OCI-LY3 (cell line): Measurements from ENCODE around the gene ZP1.

Source experiments
- H2AFZ ChIP-seq: fragments of 200-600, 300-600 bp; shearing (Covaris generic); 2 replicates; pipeline ENCODE4 v1.6.0; 2014; ENCODE audit warnings: antibody characterized with exemption, low read depth, low read length
- H3K27ac ChIP-seq: fragments of 200-600, 300-600 bp; sonication (generic); 2 replicates; pipeline ENCODE4 v1.5.1; 2014; ENCODE audit warnings: mild to moderate bottlenecking, low read length, moderate library complexity, mixed read lengths
- H3K27me3 ChIP-seq: fragments of 200-600, 300-600 bp; sonication (generic); 2 replicates; pipeline ENCODE4 v1.6.1; 2014; ENCODE audit warnings: low read depth, low read length, mixed read lengths
- H3K36me3 ChIP-seq: fragments of 200-600, 300-600 bp; sonication (generic); replicated peaks from 2 replicates; pipeline ENCODE3; 2014; ENCODE audit warnings: low read depth, low read length, mixed read lengths
- H3K4me1 ChIP-seq: fragments of 300-600, 200-600 bp; sonication (generic); 2 replicates; pipeline ENCODE4 v1.6.1; 2014; ENCODE audit warnings: low read length, mixed read lengths
- H3K4me2 ChIP-seq: fragments of 200-600, 300-600 bp; sonication (generic); 2 replicates; pipeline ENCODE4 v1.6.1; 2014; ENCODE audit warnings: low read length, mixed read lengths
- H3K4me3 ChIP-seq: fragments of 300-600, 200-600 bp; sonication (generic); 2 replicates; pipeline ENCODE4 v1.5.1; 2014; ENCODE audit warnings: antibody characterized with exemption, mild to moderate bottlenecking, low read length, moderate library complexity
- H3K79me2 ChIP-seq: fragments of 300-600, 200-600 bp; shearing (Covaris generic); 2 replicates; pipeline ENCODE4 v1.6.1; 2014; ENCODE audit warnings: mild to moderate bottlenecking, low read length, mixed read lengths
- H3K9ac ChIP-seq: fragments of 300-600, 200-600 bp; shearing (Covaris generic); 2 replicates; pipeline ENCODE4 v1.6.0; 2014; ENCODE audit warnings: mild to moderate bottlenecking, low read length, moderate library complexity
- H3K9me3 ChIP-seq: fragments of 200-600, 300-600 bp; shearing (Covaris generic); 2 replicates; pipeline ENCODE4 v1.6.1; 2014; ENCODE audit warnings: low read length, mixed read lengths; ENCODE audit not compliant: insufficient read depth
- H4K20me1 ChIP-seq: fragments of 200-600, 300-600 bp; sonication (generic); 2 replicates; pipeline ENCODE4 v1.6.1; 2016; ENCODE audit warnings: low read length, mixed read lengths; ENCODE audit not compliant: insufficient read depth
- CTCF ChIP-seq: fragments of 200-600, 300-600 bp; sonication (generic); IDR thresholded peaks from 2 replicates; pipeline ENCODE4 v1.5.1; 2014; ENCODE audit warnings: antibody characterized with exemption, low read length, low read depth
- EZH2phosphoT487 ChIP-seq: fragments of 200-600 bp; shearing (Covaris generic); IDR thresholded peaks from 2 replicates; pipeline ENCODE4 v1.6.1; 2018; ENCODE audit warnings: antibody characterized with exemption, mixed run types, low read depth

ZP1 gene

DNA sequence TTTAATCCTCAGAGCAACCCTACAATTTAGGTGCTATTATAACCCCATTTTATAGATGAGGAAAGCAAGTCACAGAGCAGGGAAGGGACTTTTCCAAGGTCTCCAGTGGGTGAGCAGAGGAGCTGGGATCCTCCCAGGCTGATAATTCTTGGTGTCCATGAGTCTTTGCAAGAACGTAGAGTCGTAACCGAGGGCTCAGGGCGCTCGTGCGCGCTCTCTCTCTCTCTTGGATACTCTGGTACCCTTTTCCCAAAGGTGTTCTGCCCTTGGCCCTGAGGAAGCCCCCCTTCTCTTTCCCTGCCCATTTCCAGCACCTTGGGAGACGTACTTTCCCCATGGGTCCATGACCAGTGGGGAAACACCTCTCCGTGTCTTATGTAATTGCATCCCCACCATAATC, 5.2 kb upstream of the ZP1 start:
- Histone ChIP-seq H3K36me3 (no peaks in the 10 kb centered on the region), H4K20me1 (no peaks in the 10 kb centered on the region), H3K27me3 (no peaks in the 10 kb centered on the region), H3K4me2 (no peak overlapping the region), H3K4me3 (no peak overlapping the region), H3K4me1 (peaks cover 9% of the 10 kb centered on the region), H3K79me2 (no peaks in the 10 kb centered on the region), H3K27ac (no peak overlapping the region), H3K9ac (no peak overlapping the region), H2AFZ (no peak overlapping the region), H3K9me3 (no peaks in the 10 kb centered on the region)
- no peak for TF ChIP-seq CTCF
- no peak for TF ChIP-seq EZH2phosphoT487

GRCh38 chr11:60863550-60864521, 3.5 kb upstream of the ZP1 start:
- H3K4me1 ChIP-seq: peaks cover 2% of the 10 kb centered on the region
- no peak overlapping the region for H3K27ac ChIP-seq
- H3K36me3 ChIP-seq: no peaks in the 10 kb centered on the region
- H3K4me2 ChIP-seq: no peak overlapping the region
- no peaks in the 10 kb centered on the region for H3K9me3 ChIP-seq
- no peaks in the 10 kb centered on the region for H4K20me1 ChIP-seq
- H3K4me3 ChIP-seq: no peak overlapping the region
- no peaks in the 10 kb centered on the region for H3K27me3 ChIP-seq
- H3K79me2 ChIP-seq: no peaks in the 10 kb centered on the region
- no peak for TF ChIP-seq EZH2phosphoT487
- no peak for TF ChIP-seq CTCF
- no peak overlapping the region for H2AFZ ChIP-seq
- no peak overlapping the region for H3K9ac ChIP-seq

DNA sequence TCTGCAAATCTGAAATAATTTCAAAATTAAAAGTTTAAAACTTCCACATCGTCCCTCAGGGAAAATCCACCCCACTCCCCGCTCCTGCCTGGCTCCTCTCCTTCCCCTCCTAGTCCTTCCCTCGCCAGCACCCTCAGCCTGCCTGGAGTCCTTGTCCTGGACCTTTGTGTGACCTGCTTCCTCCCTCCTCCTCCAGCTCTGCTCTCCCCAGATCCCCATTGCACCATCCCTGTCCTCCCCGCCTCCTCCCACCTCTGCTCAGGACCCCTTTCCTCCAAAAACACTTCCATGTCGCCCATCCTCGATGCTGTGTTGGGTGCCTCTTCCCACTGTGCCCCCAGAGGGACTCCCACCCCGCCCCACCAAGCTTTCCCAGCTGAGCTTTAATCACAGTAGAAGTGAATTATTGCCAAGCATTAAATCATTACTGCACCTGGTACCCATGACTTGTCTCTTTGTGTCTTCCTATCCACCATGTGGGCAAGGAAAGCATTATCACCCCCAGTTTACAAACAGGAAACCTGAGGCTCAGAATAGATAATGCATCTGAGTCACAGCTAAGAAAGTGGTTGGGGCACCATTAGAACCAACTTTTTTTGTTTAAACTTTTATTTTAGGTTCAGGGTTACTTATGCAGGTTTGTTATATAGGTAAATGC, 2.4 kb upstream of the ZP1 start:
- no peak overlapping the region for H2AFZ ChIP-seq
- H4K20me1 ChIP-seq: no peaks in the 10 kb centered on the region
- H3K9ac ChIP-seq: no peak overlapping the region
- TF ChIP-seq CTCF: no peak
- no peak for TF ChIP-seq EZH2phosphoT487
- H3K27ac ChIP-seq: no peak overlapping the region
- no peaks in the 10 kb centered on the region for H3K36me3 ChIP-seq
- H3K9me3 ChIP-seq: no peaks in the 10 kb centered on the region
- H3K4me3 ChIP-seq: no peak overlapping the region
- H3K4me1 ChIP-seq: no peaks in the 10 kb centered on the region
- H3K27me3 ChIP-seq: no peaks in the 10 kb centered on the region
- H3K79me2 ChIP-seq: no peaks in the 10 kb centered on the region
- H3K4me2 ChIP-seq: no peak overlapping the region
